TTC549 (cell line): ENCODE data around the gene KRT74.
"Not testable (repeated sequence)": the region's sequence is repeated elsewhere in the genome, so short reads cannot be mapped to it uniquely, and the experiment has no call there.

Experiments used
- FAIRE-seq: peaks from 2 replicates; lab custom pipeline; 2012; peaks lifted over from hg19 to GRCh38; lab: Jason Lieb, UNC

KRT74 gene

GRCh38 chr12:52602552-52602951 lies 28.9 kb upstream of the KRT74 start:
- no peak for FAIRE-seq

- FAIRE-seq: no peak
These were observed 28.0 kb upstream of the KRT74 start for GRCh38 chr12:52601671-52602070.

- FAIRE-seq: no peak
These were observed 27.4 kb upstream of the KRT74 start, which contains the start of gene KRT72 for GRCh38 chr12:52600941-52601481. Gene KRT72 (minus strand): TSS chr12:52601463. CDS start chr12:52601452, 11 bp downstream.

- no peak for FAIRE-seq
These were observed 26.8 kb upstream of the KRT74 start for GRCh38 chr12:52600475-52600874.

- no peak for FAIRE-seq
These were observed 26.4 kb upstream of the KRT74 start for GRCh38 chr12:52600071-52600470.

- no peak for FAIRE-seq
These were observed 25.3 kb upstream of the KRT74 start for GRCh38 chr12:52598966-52599365.

GRCh38 chr12:52594237-52594636 lies 20.6 kb upstream of the KRT74 start:
- not testable (repeated sequence) for FAIRE-seq

GRCh38 chr12:52591521-52591920 lies 17.9 kb upstream of the KRT74 start:
- FAIRE-seq: no peak

GRCh38 chr12:52590021-52590420 lies 16.4 kb upstream of the KRT74 start:
- FAIRE-seq: no peak

- FAIRE-seq: no peak
These were observed 13.9 kb upstream of the KRT74 start for GRCh38 chr12:52587563-52587962.

- FAIRE-seq: no peak
These were observed 12.3 kb upstream of the KRT74 start for GRCh38 chr12:52585946-52586345.

- FAIRE-seq: no peak
These were observed 11.4 kb upstream of the KRT74 start for GRCh38 chr12:52585066-52585465.

- no peak for FAIRE-seq
These were observed 10.6 kb upstream of the KRT74 start for GRCh38 chr12:52584156-52584682.

GRCh38 chr12:52582971-52583456 lies 9.4 kb upstream of the KRT74 start:
- FAIRE-seq: no peak

GRCh38 chr12:52582486-52582885 lies 8.8 kb upstream of the KRT74 start:
- FAIRE-seq: no peak

- no peak for FAIRE-seq
These were observed 7.8 kb upstream of the KRT74 start for GRCh38 chr12:52581481-52581880.

GRCh38 chr12:52581066-52581465 lies 7.4 kb upstream of the KRT74 start:
- FAIRE-seq: no peak

- no peak for FAIRE-seq
These were observed 6.9 kb upstream of the KRT74 start for GRCh38 chr12:52580496-52580895.

GRCh38 chr12:52579468-52580465 lies 6.1 kb upstream of the KRT74 start:
- FAIRE-seq: no peak

GRCh38 chr12:52578469-52578868 lies 4.8 kb upstream of the KRT74 start:
- no peak for FAIRE-seq

GRCh38 chr12:52577316-52577715 lies 3.7 kb upstream of the KRT74 start:
- no peak for FAIRE-seq

- no peak for FAIRE-seq
These were observed 2.3 kb upstream of the KRT74 start for GRCh38 chr12:52575948-52576347.

- FAIRE-seq: no peak
These were observed 1.6 kb upstream of the KRT74 start for GRCh38 chr12:52575256-52575655.
